KOPT-K1 (cell line): ENCODE measurements around the gene OR4D5.

Experiments used
- H3K27ac ChIP-seq: fragments of 200-600 bp; sonication (generic); 2 replicates; pipeline ENCODE4 v1.5.1; 2016; ENCODE audit warnings: antibody characterized with exemption, mild to moderate bottlenecking, low read depth, low read length; ENCODE audit not compliant: poor library complexity, severe bottlenecking
- H3K36me3 ChIP-seq: fragments of 200-600 bp; sonication (generic); 2 replicates; pipeline ENCODE4 v1.5.1; 2017; ENCODE audit warnings: antibody characterized with exemption, mild to moderate bottlenecking, low read length, moderate library complexity; ENCODE audit not compliant: insufficient read depth
- H3K9me3 ChIP-seq: fragments of 200-600 bp; sonication (generic); 2 replicates; pipeline ENCODE4 v1.5.1; 2017; ENCODE audit warnings: antibody characterized with exemption, low read length, mild to moderate bottlenecking; ENCODE audit not compliant: insufficient read depth, poor library complexity, severe bottlenecking

The OR4D5 gene

DNA sequence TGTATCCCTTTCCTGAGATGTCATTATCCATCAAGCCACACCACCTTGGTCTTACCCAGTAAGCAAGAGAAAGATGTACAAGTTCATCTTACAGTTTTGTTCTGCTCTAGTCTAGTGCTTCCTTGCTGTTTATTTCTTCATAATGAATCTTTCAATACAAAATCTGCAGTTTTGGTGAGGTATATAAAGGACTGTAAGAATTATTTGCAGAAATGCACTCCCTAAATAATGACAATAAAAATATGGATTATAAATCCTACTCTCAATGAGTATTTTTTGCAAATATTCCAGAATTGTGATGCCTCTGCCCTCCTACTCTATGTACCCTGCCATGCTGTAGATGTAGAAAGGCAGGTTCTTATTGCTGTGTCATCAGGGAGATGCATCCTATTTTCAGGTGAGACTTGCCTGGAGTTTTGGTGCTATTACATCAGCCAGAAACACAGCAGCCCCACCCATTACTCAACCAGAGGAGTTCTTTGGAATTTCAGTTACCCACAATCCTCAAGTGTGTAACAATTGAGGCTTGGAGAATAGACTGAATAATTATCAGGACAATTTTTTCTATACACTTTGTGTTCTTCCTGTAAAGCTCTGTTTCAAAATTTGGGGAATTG, 38.4 kb downstream of the OR4D5 start, which contains the start of gene OR10S1:
Gene OR10S1, minus strand, starts transcription at position 51 of the 617 bp plus-strand sequence. CDS start 117 bp downstream, outside the sequence.
- no peak within 1 kb of the TSS for H3K27ac ChIP-seq
- no peaks in the 10 kb centered on the region for H3K36me3 ChIP-seq

GRCh38 chr11:123979311-123979710, 39.9 kb downstream of the OR4D5 start:
- no peaks in the 10 kb centered on the region for H3K9me3 ChIP-seq
- H3K27ac ChIP-seq: no peak overlapping the region
- H3K36me3 ChIP-seq: no peaks in the 10 kb centered on the region

More for the DNA sequence above, 38.4 kb downstream of the OR4D5 start, which contains the start of gene OR10S1:
- no peaks in the 10 kb centered on the region for H3K9me3 ChIP-seq
